CD8-positive, alpha-beta memory T cell (primary cell): ENCODE measurements around the gene LRRC26. TPM values are rescaled to one million over a fixed set of nuclear protein-coding genes. Genes with fewer than 3 reads are reported as not detected.
"Not testable (repeated sequence)": the region's sequence is repeated elsewhere in the genome, so short reads cannot be mapped to it uniquely, and the experiment has no call there.

Experiments used
- CTCF ChIA-PET: fragments of 350-600 bp; sonication (Branson Sonifier 250); formaldehyde crosslinking; loops from one replicate; lab custom pipeline; 2021; ENCODE audit warnings: antibody characterized with exemption; lab: Charles Lee
- POLR2A ChIA-PET: fragments of 350-600 bp; sonication (Branson Sonifier 250); formaldehyde crosslinking; loops from one replicate; lab custom pipeline; 2021; ENCODE audit warnings: antibody characterized with exemption; lab: Charles Lee
- DNase-seq, 5 donors: peaks; one replicate each; pipeline versions ENCODE4 v3.0.0 to v3.0.0-alpha.2; 2020 to 2022; ENCODE audit warnings: mixed read lengths in 1 of 5
- H3K27ac ChIP-seq: one replicate; pipeline ENCODE4 v1.7.0; 2013; ENCODE audit warnings: low read depth, mild to moderate bottlenecking, low read length, moderate library complexity
- H3K27me3 ChIP-seq: 2 replicates; pipeline ENCODE4 v1.7.0; 2013; ENCODE audit warnings: low read length, mild to moderate bottlenecking; ENCODE audit not compliant: insufficient read depth, poor library complexity, severe bottlenecking
- H3K36me3 ChIP-seq: 2 replicates; pipeline ENCODE4 v1.7.0; 2013; ENCODE audit warnings: mild to moderate bottlenecking, low read length, moderate library complexity; ENCODE audit not compliant: insufficient read depth
- H3K4me1 ChIP-seq: 2 replicates; pipeline ENCODE4 v1.7.0; 2013; ENCODE audit warnings: mild to moderate bottlenecking, low read length, moderate library complexity; ENCODE audit not compliant: insufficient read depth
- H3K4me3 ChIP-seq: 2 replicates; pipeline ENCODE4 v1.7.0; 2013; ENCODE audit warnings: mild to moderate bottlenecking, low read length
- H3K9me3 ChIP-seq: 2 replicates; pipeline ENCODE4 v1.7.0; 2013; ENCODE audit warnings: mild to moderate bottlenecking, low read length
- H3K27ac Mint-ChIP-seq, 8 donors: one replicate each; pipeline ENCODE4 v1.8.0; 2020 to 2021; ENCODE audit warnings: mixed read lengths in 8 of 8, mild to moderate bottlenecking in 6 of 8, inconsistent platforms in 3 of 8, moderate library complexity in 3 of 8
- H3K27me3 Mint-ChIP-seq, 2 donors: one replicate each; pipeline ENCODE4 v1.8.0; 2020 to 2021; ENCODE audit warnings: mixed read lengths in 2 of 2, mild to moderate bottlenecking in 1 of 2, moderate library complexity in 1 of 2
- H3K36me3 Mint-ChIP-seq, 3 donors: one replicate each; pipeline ENCODE4 v1.8.0; 2020 to 2021; ENCODE audit warnings: mixed read lengths in 3 of 3, inconsistent platforms in 1 of 3, mild to moderate bottlenecking in 1 of 3
- H3K4me1 Mint-ChIP-seq, 3 donors: one replicate each; pipeline ENCODE4 v1.8.0; 2020 to 2021; ENCODE audit warnings: mixed read lengths in 3 of 3, inconsistent platforms in 1 of 3, mild to moderate bottlenecking in 1 of 3
- H3K4me3 Mint-ChIP-seq, 7 donors: one replicate each; pipeline ENCODE4 v1.8.0; 2020 to 2021; ENCODE audit warnings: mixed read lengths in 7 of 7, mild to moderate bottlenecking in 6 of 7, moderate library complexity in 4 of 7, inconsistent platforms in 2 of 7
- H3K9me3 Mint-ChIP-seq, 5 donors: one replicate each; pipeline ENCODE4 v1.8.0; 2020 to 2022; ENCODE audit warnings: mixed read lengths in 5 of 5, mild to moderate bottlenecking in 3 of 5, moderate library complexity in 2 of 5, inconsistent platforms in 1 of 5
- polyA plus RNA-seq: library from polyadenylated mRNA; unstranded; fragments of 300-500 nt; fragmentation: Illumina TruSeq; gene quantifications from one replicate; pipeline ENCODE4 v1.2.3, GENCODE V29; 2021
- total RNA-seq, 2 experiments: library from RNA; stranded (reverse); gene quantifications; one replicate each; pipeline ENCODE4 v1.2.3, GENCODE V29; 2021

Gene LRRC26
- total and polyA plus RNA-seq, 3 experiments from 2014 or later, result not detected

DNA sequence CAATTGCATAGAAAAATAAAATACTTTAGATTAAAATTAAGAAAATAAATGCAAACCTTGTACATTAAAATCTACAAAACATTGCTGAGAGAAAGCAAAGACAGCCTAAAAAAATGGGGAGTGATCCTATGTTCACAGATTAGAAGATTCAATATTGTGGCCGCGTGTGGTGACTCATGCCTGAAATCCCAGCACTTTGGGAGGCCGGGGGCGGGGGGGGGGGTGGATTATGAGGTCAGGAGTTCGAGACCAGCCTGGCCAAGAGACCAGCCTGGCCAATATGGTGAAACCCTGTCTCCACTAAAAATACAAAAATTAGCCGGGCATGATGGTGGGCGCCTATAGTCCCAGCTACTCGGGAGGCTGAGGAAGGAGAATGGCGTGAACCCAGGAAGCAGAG lies 34.7 kb downstream of the LRRC26 start:
- H3K27ac Mint-ChIP-seq, H3K4me1 ChIP-seq, H3K36me3 Mint-ChIP-seq, H3K4me3 ChIP-seq, H3K27ac ChIP-seq, H3K4me1 Mint-ChIP-seq, H3K9me3 Mint-ChIP-seq, H3K36me3 ChIP-seq, H3K9me3 ChIP-seq, H3K4me3 Mint-ChIP-seq, DNase-seq: not testable (repeated sequence)
- peaks cover 44 to 52% of the 10 kb centered on the region in 2 donors for H3K27me3 Mint-ChIP-seq
- POLR2A ChIA-PET, result interaction anchor here (1.2 kb wide), 1 partner anchor 20 kb away, joined by 6 read pairs; the partner anchor contains the start of gene DPP7
- CTCF ChIA-PET, result interaction anchor here (0.6 to 1.0 kb wide), 2 partner anchors 17 to 469 kb away, joined by 3 read pairs; no protein-coding TSS in a partner anchor
- peaks cover 30% of the 10 kb centered on the region for H3K27me3 ChIP-seq

GRCh38 chr9:137134191-137134590 lies 35.7 kb downstream of the LRRC26 start:
- Histone ChIP-seq H3K27ac (no peak overlapping the region), H3K9me3 (no peaks in the 10 kb centered on the region), H3K36me3 (no peaks in the 10 kb centered on the region), H3K4me1 (no peaks in the 10 kb centered on the region), H3K4me3 (no peak overlapping the region), H3K27me3 (peaks cover 21% of the 10 kb centered on the region)
- Mint-ChIP-seq H3K36me3 (peaks cover 0 to 3% (median 3%) of the 10 kb centered on the region in 3 donors), H3K27ac (no peak overlapping the region), H3K9me3 (peaks cover 0 to 3% (median 2%) of the 10 kb centered on the region in 5 donors), H3K4me3 (no peak overlapping the region), H3K4me1 (peaks cover 0 to 7% (median 3%) of the 10 kb centered on the region in 3 donors), H3K27me3 (peaks cover 36 to 46% of the 10 kb centered on the region in 2 donors)
- ChIA-PET POLR2A (no interaction called here), CTCF (no interaction called here)
- no peak for DNase-seq

DNA sequence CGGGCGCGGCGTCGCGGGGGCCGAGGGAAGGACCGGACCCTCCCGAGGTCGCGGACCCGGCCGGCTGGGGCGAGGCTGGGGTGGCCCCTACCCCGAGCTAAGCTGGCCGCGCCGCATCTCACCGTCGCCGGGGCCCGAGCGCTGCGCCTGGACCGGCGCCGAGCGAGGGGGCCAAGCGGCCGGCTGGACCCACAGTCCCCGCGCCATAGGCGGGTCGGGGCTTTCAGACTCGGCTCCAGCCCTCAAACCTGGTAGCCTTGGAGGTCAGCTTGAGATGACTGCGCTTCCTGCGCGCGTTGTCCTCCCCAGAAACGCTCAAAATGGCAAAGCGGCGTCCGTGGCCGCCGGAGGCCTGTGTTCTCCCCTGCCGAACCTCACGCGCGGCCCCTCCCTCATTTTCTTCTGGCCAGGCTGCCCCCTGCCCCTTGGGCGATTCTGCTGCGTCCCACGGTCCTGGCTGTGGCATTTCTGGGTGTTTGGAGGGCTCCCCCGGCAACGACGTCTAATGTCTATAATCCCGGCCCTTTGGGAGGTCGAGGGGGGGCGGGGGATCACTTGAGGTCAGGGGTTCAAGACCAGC lies 39.6 kb downstream of the LRRC26 start:
- Mint-ChIP-seq H3K27me3 (peaks cover 11 to 20% of the 10 kb centered on the region in 2 donors), H3K9me3 (peaks cover 0 to 3% (median 0%) of the 10 kb centered on the region in 5 donors), H3K36me3 (peaks cover 0 to 6% (median 0%) of the 10 kb centered on the region in 3 donors), H3K4me1 (peaks cover 27 to 36% (median 30%) of the 10 kb centered on the region in 3 donors), H3K4me3 (peak overlapping the region; percentile 65 to 89 (median 77)), H3K27ac (peak overlapping the region in 6 of 8 donors; percentile 17 to 93 (median 76))
- DNase-seq, result no peak
- no peaks in the 10 kb centered on the region for H3K27me3 ChIP-seq
- peaks cover 25% of the 10 kb centered on the region for H3K4me1 ChIP-seq
- peak overlapping the region; percentile 81 for H3K27ac ChIP-seq
- ChIA-PET POLR2A (interaction anchor here (0.6 to 1.9 kb wide), 12 partner anchors 17 to 330 kb away, joined by 3 to 13 read pairs (median 7); partner anchors contain the start of genes MAN1B1, RNF208, TPRN and TUBB4B), CTCF (interaction anchor here (0.9 to 2.9 kb wide), 9 partner anchors 13 to 125 kb away, joined by 3 to 14 read pairs (median 5); partner anchors contain the start of genes ANAPC2, MAN1B1, NELFB and SSNA1)
- H3K9me3 ChIP-seq, result no peaks in the 10 kb centered on the region
- H3K36me3 ChIP-seq, result no peaks in the 10 kb centered on the region
- H3K4me3 ChIP-seq, result peak overlapping the region; percentile 78

GRCh38 chr9:137129456-137130175 lies 40.2 kb downstream of the LRRC26 start:
- peak; percentile 78 to 92 (median 89) for DNase-seq
- peaks cover 25% of the 10 kb centered on the region for H3K4me1 ChIP-seq
- no peaks in the 10 kb centered on the region for H3K27me3 ChIP-seq
- H3K27me3 Mint-ChIP-seq, result peaks cover 11 to 20% of the 10 kb centered on the region in 2 donors
- peak overlapping the region; percentile 79 to 99 (median 88) for H3K4me3 Mint-ChIP-seq
- peak overlapping the region; percentile 78 for H3K4me3 ChIP-seq
- peak overlapping the region; percentile 81 for H3K27ac ChIP-seq
- ChIA-PET CTCF (interaction anchor here (0.9 to 2.9 kb wide), 9 partner anchors 12 to 126 kb away, joined by 3 to 14 read pairs (median 6); partner anchors contain the start of genes ANAPC2, MAN1B1, NELFB and RNF224), POLR2A (interaction anchor here (0.6 to 1.9 kb wide), 16 partner anchors 16 to 329 kb away, joined by 3 to 13 read pairs (median 4); partner anchors contain the start of genes MAN1B1, RNF208, TPRN and TUBB4B)
- H3K4me1 Mint-ChIP-seq, result peaks cover 27 to 36% (median 30%) of the 10 kb centered on the region in 3 donors
- H3K36me3 ChIP-seq, result no peaks in the 10 kb centered on the region
- H3K27ac Mint-ChIP-seq, result peak overlapping the region; percentile 68 to 98 (median 88)
- peaks cover 0 to 6% (median 0%) of the 10 kb centered on the region in 3 donors for H3K36me3 Mint-ChIP-seq
- H3K9me3 ChIP-seq, result no peaks in the 10 kb centered on the region
- H3K9me3 Mint-ChIP-seq, result peaks cover 0 to 3% (median 0%) of the 10 kb centered on the region in 5 donors

DNA sequence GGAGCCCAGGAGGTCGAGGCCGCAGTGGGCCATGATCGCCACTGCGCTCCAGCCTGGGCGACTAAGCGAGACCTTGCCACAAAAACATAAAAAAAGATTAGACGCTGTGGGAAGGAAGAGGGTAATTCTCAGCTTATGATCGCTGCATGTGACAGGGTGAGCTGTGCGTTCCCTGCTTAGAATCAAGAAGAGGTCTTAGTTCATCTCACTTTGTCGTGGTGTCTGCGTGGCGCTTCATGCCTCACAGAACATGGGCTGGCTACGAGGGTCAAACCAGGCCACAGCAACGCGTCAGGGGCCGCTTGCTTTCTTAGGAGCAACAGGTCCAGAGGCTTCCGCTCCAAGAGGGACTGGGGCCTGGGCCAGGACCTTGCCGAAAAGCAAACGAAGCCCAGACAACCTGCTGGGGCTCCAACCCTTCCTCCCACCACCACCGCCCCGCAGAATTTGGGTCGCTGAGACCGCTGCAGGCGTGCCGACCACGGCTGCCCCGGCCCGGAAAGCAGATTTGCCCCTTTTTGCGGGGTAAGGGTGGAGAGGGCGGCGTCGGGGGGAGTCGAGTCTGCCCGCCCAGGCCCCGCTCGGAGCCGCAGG lies 40.9 kb downstream of the LRRC26 start:
- Histone ChIP-seq H3K27ac (peak overlapping the region; percentile 81), H3K36me3 (no peaks in the 10 kb centered on the region), H3K27me3 (no peaks in the 10 kb centered on the region), H3K4me3 (peak overlapping the region; percentile 78), H3K4me1 (peaks cover 25% of the 10 kb centered on the region), H3K9me3 (no peaks in the 10 kb centered on the region)
- peak in 2 of 5 donors; percentile 42 to 57 for DNase-seq
- Mint-ChIP-seq H3K27me3 (peaks cover 8 to 14% of the 10 kb centered on the region in 2 donors), H3K4me1 (peaks cover 27 to 36% (median 30%) of the 10 kb centered on the region in 3 donors), H3K36me3 (peaks cover 0 to 6% (median 0%) of the 10 kb centered on the region in 3 donors), H3K4me3 (peak overlapping the region; percentile 79 to 99 (median 89)), H3K9me3 (peaks cover 0 to 3% (median 0%) of the 10 kb centered on the region in 5 donors), H3K27ac (peak overlapping the region; percentile 92 to 98 (median 96))
- ChIA-PET POLR2A (interaction anchor here (0.8 to 1.9 kb wide), 14 partner anchors 16 to 111 kb away, joined by 3 to 13 read pairs (median 6); partner anchors contain the start of genes MAN1B1, RNF208, TPRN and TUBB4B), CTCF (interaction anchor here (0.9 to 2.9 kb wide), 9 partner anchors 11 to 126 kb away, joined by 3 to 14 read pairs (median 6); partner anchors contain the start of genes ANAPC2, NELFB, RNF224 and SAPCD2)

DNA sequence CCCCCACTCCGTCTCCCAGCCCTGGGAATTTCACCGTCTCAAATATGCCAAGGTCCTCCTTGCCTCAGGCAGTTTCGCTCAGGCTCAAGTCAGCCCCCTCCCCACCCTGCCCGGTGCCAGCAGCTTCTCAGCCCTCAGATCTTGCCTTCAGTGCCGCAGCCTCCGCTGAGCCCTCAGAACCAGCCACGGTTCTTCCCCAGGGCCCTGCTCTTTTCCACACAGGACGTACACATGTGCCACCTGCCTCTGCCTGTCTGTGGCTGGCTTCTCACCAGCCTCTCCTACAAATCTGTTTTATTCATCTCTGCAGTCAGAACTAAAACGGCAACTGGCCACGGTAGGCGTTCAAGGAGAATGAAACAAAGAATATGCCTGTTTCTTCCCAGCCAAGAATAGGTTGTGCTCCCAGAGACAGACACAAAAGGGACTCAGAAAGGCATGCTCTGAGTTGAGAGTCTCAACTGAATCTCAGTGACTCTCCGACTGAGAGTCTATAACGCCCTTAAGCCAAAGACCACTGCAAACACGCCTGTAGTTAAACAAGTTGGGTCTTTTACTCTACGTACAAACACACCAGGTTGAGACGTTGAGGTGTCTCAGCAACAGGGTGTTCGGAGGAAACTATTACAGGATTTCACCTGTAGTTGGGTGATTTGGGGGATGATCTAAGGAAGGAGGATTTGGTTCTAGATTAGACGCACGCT lies 41.5 kb downstream of the LRRC26 start:
- peaks cover 27 to 36% (median 30%) of the 10 kb centered on the region in 3 donors for H3K4me1 Mint-ChIP-seq
- peaks cover 0 to 3% (median 0%) of the 10 kb centered on the region in 5 donors for H3K9me3 Mint-ChIP-seq
- POLR2A ChIA-PET, result interaction anchor here (0.6 to 1.8 kb wide), 7 partner anchors 49 to 162 kb away, joined by 3 to 13 read pairs (median 5); partner anchors contain the start of genes RNF208, TPRN and TUBB4B
- Histone ChIP-seq H3K4me3 (peak overlapping the region; percentile 78), H3K36me3 (no peaks in the 10 kb centered on the region), H3K27ac (peak overlapping the region; percentile 81), H3K4me1 (peaks cover 25% of the 10 kb centered on the region), H3K9me3 (no peaks in the 10 kb centered on the region), H3K27me3 (no peaks in the 10 kb centered on the region)
- H3K27me3 Mint-ChIP-seq, result peaks cover 4 to 10% of the 10 kb centered on the region in 2 donors
- CTCF ChIA-PET, result interaction anchor here (0.7 to 2.9 kb wide), 8 partner anchors 33 to 134 kb away, joined by 3 to 14 read pairs (median 6); partner anchors contain the start of genes NELFB, RNF224 and SAPCD2
- H3K4me3 Mint-ChIP-seq, result peak overlapping the region; percentile 79 to 94 (median 89)
- peak overlapping the region; percentile 92 to 98 (median 96) for H3K27ac Mint-ChIP-seq
- DNase-seq, result no peak
- peaks cover 0 to 6% (median 0%) of the 10 kb centered on the region in 3 donors for H3K36me3 Mint-ChIP-seq
